H9 (cell line): ENCODE data around the gene IL20RB. TPM values are rescaled to one million over a fixed set of nuclear protein-coding genes. Genes with fewer than 3 reads are reported as not detected.
A peak's percentile ranks its signal among the peaks of the same experiment; 100 is the strongest.

Experiments
- DNase-seq: peaks from one replicate; pipeline ENCODE4 v3.0.0-alpha.2; 2017
- H2AFZ ChIP-seq: one replicate; pipeline ENCODE4 v1.6.1; 2013; ENCODE audit warnings: mild to moderate bottlenecking, low read length, control low read depth, moderate library complexity
- H2AK5ac ChIP-seq: 2 replicates; pipeline ENCODE4 v1.6.1; 2013; ENCODE audit warnings: low read length, control low read depth, mixed read lengths; ENCODE audit not compliant: insufficient read length
- H2BK120ac ChIP-seq: one replicate; pipeline ENCODE4 v1.6.1; 2013; ENCODE audit warnings: low read depth, mild to moderate bottlenecking, low read length, control low read depth, inconsistent platforms; ENCODE audit not compliant: poor library complexity, severe bottlenecking
- H2BK12ac ChIP-seq: 2 replicates; pipeline ENCODE4 v1.6.1; 2013; ENCODE audit warnings: low read length, control low read depth, mixed read lengths, low read depth; ENCODE audit not compliant: insufficient read length
- H2BK15ac ChIP-seq: 2 replicates; pipeline ENCODE4 v1.6.1; 2013; ENCODE audit warnings: low read depth, low read length, control low read depth
- H2BK20ac ChIP-seq: one replicate; pipeline ENCODE4 v1.6.1; 2013; ENCODE audit warnings: low read depth, mild to moderate bottlenecking, low read length, control low read depth, inconsistent platforms; ENCODE audit not compliant: poor library complexity, severe bottlenecking
- H2BK5ac ChIP-seq: 2 replicates; pipeline ENCODE4 v1.6.1; 2013; ENCODE audit warnings: low read length, control low read depth, mixed read lengths; ENCODE audit not compliant: insufficient read length
- H3K14ac ChIP-seq: 2 replicates; pipeline ENCODE4 v1.6.1; 2013; ENCODE audit warnings: low read length, control low read depth; ENCODE audit not compliant: insufficient read depth
- H3K18ac ChIP-seq: 2 replicates; pipeline ENCODE4 v1.6.1; 2013; ENCODE audit warnings: low read depth, mild to moderate bottlenecking, mixed read lengths, low read length, control low read depth; ENCODE audit not compliant: insufficient read length
- H3K23ac ChIP-seq: 2 replicates; pipeline ENCODE4 v1.6.1; 2013; ENCODE audit warnings: low read length, control low read depth, mixed read lengths, low read depth; ENCODE audit not compliant: insufficient read length
- H3K23me2 ChIP-seq: 2 replicates; pipeline ENCODE4 v1.6.1; 2013; ENCODE audit warnings: low read depth, mild to moderate bottlenecking, mixed read lengths, low read length, control low read depth; ENCODE audit not compliant: insufficient read length, poor library complexity, severe bottlenecking
- H3K27ac ChIP-seq: 2 replicates; pipeline ENCODE4 v1.5.1; 2013; ENCODE audit warnings: low read length, control low read depth, mixed read lengths, low read depth; ENCODE audit not compliant: insufficient read length
- H3K27me3 ChIP-seq: 2 replicates; pipeline ENCODE4 v1.6.1; 2013; ENCODE audit warnings: low read length, control low read depth, inconsistent platforms; ENCODE audit not compliant: insufficient read depth
- H3K4ac ChIP-seq: 2 replicates; pipeline ENCODE4 v1.6.1; 2013; ENCODE audit warnings: low read depth, mild to moderate bottlenecking, control low read depth, inconsistent platforms, low read length, moderate library complexity
- H3K4me1 ChIP-seq: 2 replicates; pipeline ENCODE4 v1.6.1; 2013; ENCODE audit warnings: low read length, control low read depth, inconsistent platforms; ENCODE audit not compliant: insufficient read depth
- H3K4me2 ChIP-seq: 2 replicates; pipeline ENCODE4 v1.6.1; 2013; ENCODE audit warnings: low read length, control low read depth, mixed read lengths; ENCODE audit not compliant: insufficient read length, insufficient read depth
- H3K56ac ChIP-seq: 2 replicates; pipeline ENCODE4 v1.6.1; 2013; ENCODE audit warnings: low read depth, mild to moderate bottlenecking, mixed read lengths, low read length, control low read depth; ENCODE audit not compliant: insufficient read length
- H3K79me1 ChIP-seq: 2 replicates; pipeline ENCODE4 v1.6.1; 2013; ENCODE audit warnings: low read depth, mild to moderate bottlenecking, moderate library complexity, low read length, control low read depth, inconsistent platforms; ENCODE audit not compliant: insufficient read depth, poor library complexity, severe bottlenecking
- H3K79me2 ChIP-seq: 2 replicates; pipeline ENCODE4 v1.6.1; 2013; ENCODE audit warnings: low read length, control low read depth, inconsistent platforms; ENCODE audit not compliant: insufficient read depth
- H3K9ac ChIP-seq: 2 replicates; pipeline ENCODE4 v1.6.1; 2013; ENCODE audit warnings: low read length, control low read depth, mixed read lengths; ENCODE audit not compliant: insufficient read length; ENCODE audit errors: extremely low read depth
- H3K9me3 ChIP-seq: one replicate; pipeline ENCODE4 v1.6.1; 2013; ENCODE audit warnings: low read depth, low read length, inconsistent platforms; ENCODE audit not compliant: control insufficient read depth
- H3T11ph ChIP-seq: one replicate; pipeline ENCODE4 v1.6.1; 2013; ENCODE audit warnings: mild to moderate bottlenecking, low read length, control low read depth, inconsistent platforms
- H4K20me1 ChIP-seq: one replicate; pipeline ENCODE4 v1.6.1; 2013; ENCODE audit not compliant: control insufficient read depth, insufficient read length, insufficient read depth
- H4K5ac ChIP-seq: 2 replicates; pipeline ENCODE4 v1.6.1; 2013; ENCODE audit warnings: low read depth, mild to moderate bottlenecking, mixed read lengths, low read length, control low read depth; ENCODE audit not compliant: insufficient read length
- H4K8ac ChIP-seq: replicated peaks from 2 replicates; pipeline ENCODE4 v1.6.1; 2013; ENCODE audit warnings: low read length, control low read depth, mixed read lengths, low read depth; ENCODE audit not compliant: insufficient read length
- H4K91ac ChIP-seq: 2 replicates; pipeline ENCODE4 v1.6.1; 2013; ENCODE audit warnings: low read depth, mild to moderate bottlenecking, moderate library complexity, mixed read lengths, low read length, control low read depth; ENCODE audit not compliant: insufficient read length
- H3K27ac Mint-ChIP-seq, 3 experiments: 2 replicates in 2 of 3; 3 replicates in 1 of 3; pipeline ENCODE4 v1.8.0; 2020 to 2021; ENCODE audit warnings: mixed read lengths in 3 of 3, mild to moderate bottlenecking in 1 of 3, moderate library complexity in 1 of 3
- H3K27me3 Mint-ChIP-seq: 2 replicates; pipeline ENCODE4 v1.8.0; 2021; ENCODE audit warnings: low read depth, mild to moderate bottlenecking, moderate library complexity, mixed read lengths
- H3K36me3 Mint-ChIP-seq, 3 experiments: 2 replicates in 2 of 3; 3 replicates in 1 of 3; pipeline ENCODE4 v1.8.0; 2020 to 2021; ENCODE audit warnings: low read depth in 3 of 3, mixed read lengths in 3 of 3; ENCODE audit not compliant: insufficient read depth in 1 of 3
- H3K4me1 Mint-ChIP-seq, 2 experiments: 2 replicates each; pipeline ENCODE4 v1.8.0; 2020; ENCODE audit warnings: mixed read lengths in 2 of 2
- H3K4me3 Mint-ChIP-seq, 2 experiments: 2 replicates in 1 of 2; 3 replicates in 1 of 2; pipeline ENCODE4 v1.8.0; 2020 to 2021; ENCODE audit warnings: mild to moderate bottlenecking in 2 of 2, mixed read lengths in 2 of 2, moderate library complexity in 1 of 2
- H3K9me3 Mint-ChIP-seq, 2 experiments: 2 replicates in 1 of 2; 3 replicates in 1 of 2; pipeline ENCODE4 v1.8.0; 2020; ENCODE audit warnings: mild to moderate bottlenecking in 2 of 2, mixed read lengths in 2 of 2, moderate library complexity in 1 of 2
- WGBS: extraction: QIAGEN DNeasy Blood & Tissue Kit; methylation state at CpG from one replicate; pipeline ENCODE4 v1.1.7; 2013; ENCODE audit warnings: missing lambda C conversion rate, low lambda C conversion rate, mixed read lengths; ENCODE audit not compliant: insufficient read length; ENCODE audit errors: extremely low coverage; 5-methylcytosine and 5-hydroxymethylcytosine counted together
- total RNA-seq: library from RNA; stranded (reverse); gene quantifications from 2 replicates; pipeline ENCODE4 v1.2.1, GENCODE V29; 2021
- TF ChIP-seq, protein P1 (sequence below): fragments of 200-600 bp; sonication (generic); conservative IDR thresholded peaks from 3 replicates; pipeline ENCODE4 v1.8.0; 2021; ENCODE audit warnings: antibody characterized with exemption, mild to moderate bottlenecking

IL20RB gene
- total RNA-seq, 1 experiment from 2014 or later, result 1.5 TPM

DNA sequence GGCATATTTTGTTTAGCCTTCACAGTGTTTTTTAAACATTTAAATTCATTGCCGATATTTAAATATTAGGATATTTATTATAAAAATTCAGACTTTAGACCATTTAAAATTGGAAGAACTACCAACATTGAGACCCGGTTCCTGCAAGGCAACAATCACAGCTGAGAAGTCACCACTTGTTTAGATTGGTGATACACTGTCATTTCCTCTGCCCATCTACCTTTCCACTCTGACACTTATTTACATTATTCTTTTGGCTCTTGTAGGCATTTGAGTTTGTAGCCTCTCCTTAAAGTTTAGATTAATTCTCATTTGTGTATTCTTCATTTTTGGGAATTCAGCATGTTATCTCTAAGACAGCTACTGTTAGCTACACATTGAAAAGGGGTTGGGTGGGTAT is 10.3 kb upstream of the IL20RB start:
- Mint-ChIP-seq H3K27ac (peak overlapping the region in 1 of 3 experiments; percentile 49; a peak in 2 of 7 replicates), H3K27me3 (no peaks in the 10 kb centered on the region), H3K4me3 (no peak overlapping the region), H3K9me3 (no peaks in the 10 kb centered on the region), H3K36me3 (peaks cover 0 to 11% (median 0%) of the 10 kb centered on the region in 3 experiments; a peak in 3 of 7 replicates), H3K4me1 (peaks cover 12 to 17% of the 10 kb centered on the region in 2 experiments)
- no CpG with 5 or more reads among the region's 2 CpGs for WGBS
- no peak overlapping the region for H3T11ph ChIP-seq
- no peak overlapping the region for H3K23ac ChIP-seq
- no peak overlapping the region for H2AFZ ChIP-seq
- no peaks in the 10 kb centered on the region for H3K27me3 ChIP-seq
- H2BK20ac ChIP-seq, result no peak overlapping the region
- H2BK15ac ChIP-seq, result no peak overlapping the region
- no peak overlapping the region for H3K4ac ChIP-seq
- no peak overlapping the region for H3K18ac ChIP-seq
- H3K14ac ChIP-seq, result no peak overlapping the region
- H4K5ac ChIP-seq, result no peak overlapping the region
- H2BK12ac ChIP-seq, result no peak overlapping the region
- H2AK5ac ChIP-seq, result no peak overlapping the region
- H3K56ac ChIP-seq, result no peak overlapping the region
- H2BK120ac ChIP-seq, result no peak overlapping the region
- H3K23me2 ChIP-seq, result no peaks in the 10 kb centered on the region
- no peaks in the 10 kb centered on the region for H3K79me1 ChIP-seq
- H3K4me2 ChIP-seq, result no peak overlapping the region
- TF ChIP-seq, protein P1, sequence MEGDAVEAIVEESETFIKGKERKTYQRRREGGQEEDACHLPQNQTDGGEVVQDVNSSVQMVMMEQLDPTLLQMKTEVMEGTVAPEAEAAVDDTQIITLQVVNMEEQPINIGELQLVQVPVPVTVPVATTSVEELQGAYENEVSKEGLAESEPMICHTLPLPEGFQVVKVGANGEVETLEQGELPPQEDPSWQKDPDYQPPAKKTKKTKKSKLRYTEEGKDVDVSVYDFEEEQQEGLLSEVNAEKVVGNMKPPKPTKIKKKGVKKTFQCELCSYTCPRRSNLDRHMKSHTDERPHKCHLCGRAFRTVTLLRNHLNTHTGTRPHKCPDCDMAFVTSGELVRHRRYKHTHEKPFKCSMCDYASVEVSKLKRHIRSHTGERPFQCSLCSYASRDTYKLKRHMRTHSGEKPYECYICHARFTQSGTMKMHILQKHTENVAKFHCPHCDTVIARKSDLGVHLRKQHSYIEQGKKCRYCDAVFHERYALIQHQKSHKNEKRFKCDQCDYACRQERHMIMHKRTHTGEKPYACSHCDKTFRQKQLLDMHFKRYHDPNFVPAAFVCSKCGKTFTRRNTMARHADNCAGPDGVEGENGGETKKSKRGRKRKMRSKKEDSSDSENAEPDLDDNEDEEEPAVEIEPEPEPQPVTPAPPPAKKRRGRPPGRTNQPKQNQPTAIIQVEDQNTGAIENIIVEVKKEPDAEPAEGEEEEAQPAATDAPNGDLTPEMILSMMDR, result no peak
- peaks cover 3% of the 10 kb centered on the region; the same call in 1 of the 2 replicates for H3K4me1 ChIP-seq
- H4K8ac ChIP-seq, result no peak overlapping the region
- no peak overlapping the region for H3K27ac ChIP-seq
- H3K9ac ChIP-seq, result no peak overlapping the region
- no peak overlapping the region for H4K91ac ChIP-seq
- H4K20me1 ChIP-seq, result no peaks in the 10 kb centered on the region
- H2BK5ac ChIP-seq, result no peak overlapping the region
- no peak for DNase-seq
- H3K79me2 ChIP-seq, result no peaks in the 10 kb centered on the region
- H3K9me3 ChIP-seq, result no peaks in the 10 kb centered on the region
